Calu3 (cell line): ENCODE measurements around the gene ZBTB7B. TPM values are rescaled to one million over a fixed set of nuclear protein-coding genes. Genes with fewer than 3 reads are reported as not detected.

Experiments used
- BruUV-seq: library from RNA; stranded (reverse); fragments of 400-500 nt; replicated peaks from 2 replicates; lab custom pipeline; 2021; lab: Mats Ljungman, UMichigan
- CTCF ChIA-PET: fragments of 300-600 bp; sonication (Branson Sonifier 250); formaldehyde crosslinking; loops from one replicate; lab custom pipeline; 2022; ENCODE audit warnings: antibody characterized with exemption; lab: Charles Lee
- DNase-seq: peaks from one replicate; pipeline ENCODE4 v3.0.0; 2022
- H3K27ac Mint-ChIP-seq: one replicate; pipeline ENCODE4 v1.8.0; 2022; ENCODE audit warnings: mixed read lengths; ENCODE audit not compliant: unreplicated experiment
- H3K27me3 Mint-ChIP-seq: one replicate; pipeline ENCODE4 v1.8.0; 2022; ENCODE audit warnings: mixed read lengths; ENCODE audit not compliant: unreplicated experiment
- H3K36me3 Mint-ChIP-seq: one replicate; pipeline ENCODE4 v1.8.0; 2022; ENCODE audit warnings: mild to moderate bottlenecking, moderate library complexity, mixed read lengths; ENCODE audit not compliant: insufficient read depth, unreplicated experiment
- H3K4me1 Mint-ChIP-seq: one replicate; pipeline ENCODE4 v1.8.0; 2022; ENCODE audit warnings: mild to moderate bottlenecking, low read depth, mixed read lengths; ENCODE audit not compliant: unreplicated experiment
- H3K4me3 Mint-ChIP-seq: one replicate; pipeline ENCODE4 v1.8.0; 2022; ENCODE audit warnings: mild to moderate bottlenecking, low read depth, moderate library complexity, mixed read lengths; ENCODE audit not compliant: unreplicated experiment
- H3K9me3 Mint-ChIP-seq: one replicate; pipeline ENCODE4 v1.8.0; 2022; ENCODE audit warnings: low read depth, mixed read lengths; ENCODE audit not compliant: unreplicated experiment
- CTCF ChIP-seq: fragments of 200-600 bp; IDR thresholded peaks from one replicate; pipeline ENCODE4 v1.8.0; 2022; ENCODE audit warnings: antibody characterized with exemption; ENCODE audit not compliant: unreplicated experiment
- intact Hi-C: fragments of 100-400 bp; cut with micrococcal nuclease; formaldehyde crosslinking; loops from one replicate; pipeline ENCODE4 v1.10.0; 2022; ENCODE audit not compliant: unreplicated experiment
- total RNA-seq: library from RNA; stranded (reverse); gene quantifications from 2 replicates; pipeline ENCODE4 v1.2.3, GENCODE V29; 2022

Gene ZBTB7B
- total RNA-seq, 1 experiment from 2014 or later: 64.7 TPM

GRCh38 chr1:155012776-155013602, 10.4 kb downstream of the ZBTB7B start:
- CTCF ChIA-PET: interaction anchor here (0.6 to 0.8 kb wide), 2 partner anchors 9 to 17 kb away, joined by 3 to 5 read pairs; no protein-coding TSS in a partner anchor
- Mint-ChIP-seq H3K4me3 (no peak overlapping the region), H3K9me3 (no peaks in the 10 kb centered on the region), H3K4me1 (peaks cover 14% of the 10 kb centered on the region), H3K27ac (no peak overlapping the region), H3K27me3 (no peaks in the 10 kb centered on the region), H3K36me3 (peaks cover 37% of the 10 kb centered on the region)
- BruUV-seq: no TSS peak
- intact Hi-C loops: no loop called here
- no peak for TF ChIP-seq CTCF
- DNase-seq: no peak

GRCh38 chr1:155013632-155014031, 11.0 kb downstream of the ZBTB7B start:
- BruUV-seq: no TSS peak
- TF ChIP-seq CTCF: no peak
- Mint-ChIP-seq H3K9me3 (no peaks in the 10 kb centered on the region), H3K36me3 (peaks cover 39% of the 10 kb centered on the region), H3K4me3 (no peak overlapping the region), H3K27me3 (no peaks in the 10 kb centered on the region), H3K4me1 (peaks cover 17% of the 10 kb centered on the region), H3K27ac (no peak overlapping the region)
- DNase-seq: no peak
- CTCF ChIA-PET: interaction anchor here (0.6 to 0.8 kb wide), 2 partner anchors 16 to 30 kb away, joined by 5 read pairs; no protein-coding TSS in a partner anchor
- intact Hi-C loops: no loop called here

- H3K27ac Mint-ChIP-seq: no peak overlapping the region
- CTCF ChIA-PET: interaction anchor here (0.9 kb wide), 1 partner anchor 11 kb away, joined by 3 read pairs; no protein-coding TSS in a partner anchor
- H3K36me3 Mint-ChIP-seq: peaks cover 46% of the 10 kb centered on the region
- no peaks in the 10 kb centered on the region for H3K9me3 Mint-ChIP-seq
- H3K27me3 Mint-ChIP-seq: no peaks in the 10 kb centered on the region
- intact Hi-C loops: no loop called here
- BruUV-seq: no TSS peak
- peaks cover 30% of the 10 kb centered on the region for H3K4me1 Mint-ChIP-seq
- DNase-seq: no peak
- no peak overlapping the region for H3K4me3 Mint-ChIP-seq
- TF ChIP-seq CTCF: no peak
Observed at GRCh38 chr1:155014709-155015508, 12.3 kb downstream of the ZBTB7B start.

GRCh38 chr1:155015527-155016230, 13.1 kb downstream of the ZBTB7B start:
- intact Hi-C loops: loop anchor here (2.0 kb wide), 1 partner anchor 13 kb away; the partner anchor contains the start of gene ZBTB7B
- H3K4me1 Mint-ChIP-seq: peaks cover 30% of the 10 kb centered on the region

More at GRCh38 chr1:155015527-155016230, 13.1 kb downstream of the ZBTB7B start:
- BruUV-seq: no TSS peak
- Mint-ChIP-seq H3K27me3 (no peaks in the 10 kb centered on the region), H3K36me3 (peaks cover 51% of the 10 kb centered on the region), H3K4me3 (no peak overlapping the region), H3K27ac (peak overlapping the region; percentile 51), H3K9me3 (no peaks in the 10 kb centered on the region)
- no peak for DNase-seq
- TF ChIP-seq CTCF: no peak
- CTCF ChIA-PET: interaction anchor here (0.6 to 1.2 kb wide), 3 partner anchors 12 to 109 kb away, joined by 3 to 6 read pairs (median 3); partner anchors contain the start of gene ZBTB7B
